Measurements from ENCODE around the gene PXDN. TPM values are rescaled to one million over a fixed set of nuclear protein-coding genes. Genes with fewer than 3 reads are reported as not detected.

The PXDN gene
- total RNA-seq = 100 to 1,000 TPM; 101 to 169 (median 134) TPM

- no peak for TF ChIP-seq CTCF (IDR thresholded peaks at IDR 0.05; ENCODE audit: low read depth)
Measured at GRCh38 chr2:1744446-1745170, at the start of gene PXDN. TSS of gene PXDN (minus strand) at chr2:1744515. CDS start at chr2:1744455, 60 bp downstream.

GRCh38 chr2:1793868-1794445 is 49.6 kb upstream of the PXDN start:
- no peak for TF ChIP-seq CTCF (IDR thresholded peaks at IDR 0.05; ENCODE audit: low read depth)

- TF ChIP-seq CTCF (IDR thresholded peaks at IDR 0.05; ENCODE audit: low read depth) = no peak
Measured at GRCh38 chr2:1793001-1793867, 48.9 kb upstream of the PXDN start.

- TF ChIP-seq CTCF (IDR thresholded peaks at IDR 0.05; ENCODE audit: low read depth) = no peak
Measured at GRCh38 chr2:1791685-1792435, 47.5 kb upstream of the PXDN start.

- TF ChIP-seq CTCF (IDR thresholded peaks at IDR 0.05; ENCODE audit: low read depth) = no peak
Measured at GRCh38 chr2:1791006-1791605, 46.8 kb upstream of the PXDN start.

GRCh38 chr2:1790473-1790872 is 46.2 kb upstream of the PXDN start:
- no peak for TF ChIP-seq CTCF (IDR thresholded peaks at IDR 0.05; ENCODE audit: low read depth)
